ENCODE measurements around the gene FYB1. TPM values are rescaled to one million over a fixed set of nuclear protein-coding genes. Genes with fewer than 3 reads are reported as not detected.

The FYB1 gene
- total RNA-seq, 1 experiment from 2014 or later, result 0.42 TPM

- peak overlapping the region; percentile 35 for H2AFZ ChIP-seq (ENCODE audit: low read depth, low read length, poor library complexity, severe bottlenecking)
- H3K27ac ChIP-seq (ENCODE audit: low read depth, low read length), result no peak overlapping the region
- RAD21 ChIA-PET (ENCODE audit: low non-redundant PET in 1 of 2, low total read pairs in 2 of 2, uncharacterized antibody in 2 of 2, unreplicated experiment in 2 of 2), result no interaction called here
- H4K20me1 ChIP-seq (ENCODE audit: insufficient read depth), result no peaks in the 10 kb centered on the region
- no TSS peak for BruUV-seq (replicated peaks)
- no peaks in the 10 kb centered on the region for H3K36me3 ChIP-seq (ENCODE audit: control insufficient read depth in 1 of 2, insufficient read depth in 2 of 2, low read length in 2 of 2)
- H3K27me3 ChIP-seq (ENCODE audit: insufficient read depth, low read length), result no peaks in the 10 kb centered on the region
- no peak overlapping the region for H3K4me2 ChIP-seq (ENCODE audit: low read length)
- no peaks in the 10 kb centered on the region; a peak in 1 of 4 replicates for H3K4me1 ChIP-seq (ENCODE audit: control insufficient read depth in 1 of 2, insufficient read depth in 2 of 2, low read length in 2 of 2)
- no peak for TF ChIP-seq EZH2 (IDR thresholded peaks at IDR 0.05)
- TF ChIP-seq RAD21 (IDR thresholded peaks at IDR 0.05; ENCODE audit: low read depth), result no peak
- TF ChIP-seq CBX3 (IDR thresholded peaks at IDR 0.05; ENCODE audit: low read depth), result no peak
- no peak for TF ChIP-seq TCF7L2 (IDR thresholded peaks at IDR 0.05; ENCODE audit: borderline replicate concordance, extremely low read depth, insufficient read depth, insufficient read length)
- TF ChIP-seq POLR2A (IDR thresholded peaks at IDR 0.05; ENCODE audit: borderline replicate concordance, extremely low read depth, insufficient read depth, insufficient read length), result no peak
- TF ChIP-seq FOSL1 (IDR thresholded peaks at IDR 0.05; ENCODE audit: low read depth), result no peak
- TF ChIP-seq ATF3 (IDR thresholded peaks at IDR 0.05), result no peak
- TF ChIP-seq REST (IDR thresholded peaks at IDR 0.05; ENCODE audit: low read depth), result no peak
- no peak for TF ChIP-seq SRF (IDR thresholded peaks at IDR 0.05; ENCODE audit: low read depth)
- no peak for TF ChIP-seq ZFX (IDR thresholded peaks at IDR 0.05)
- no peak for TF ChIP-seq ZBTB33 (IDR thresholded peaks at IDR 0.05; ENCODE audit: extremely low read depth, insufficient replicate concordance, low read length)
- no peak for TF ChIP-seq CTCF (IDR thresholded peaks at IDR 0.05 in 2 of 3, conservative IDR thresholded peaks at IDR 0.05 in 1 of 3; ENCODE audit: borderline replicate concordance in 1 of 3, insufficient read depth in 1 of 3, low read depth in 2 of 3, low read length in 2 of 3)
- no peak for TF ChIP-seq CEBPB (IDR thresholded peaks at IDR 0.05; ENCODE audit: low read depth)
- no peak for TF ChIP-seq MAX (IDR thresholded peaks at IDR 0.05)
- no peak for TF ChIP-seq SIN3A (IDR thresholded peaks at IDR 0.05; ENCODE audit: low read depth)
- TF ChIP-seq JUND (IDR thresholded peaks at IDR 0.05), result no peak
- TF ChIP-seq POLR2AphosphoS5 (IDR thresholded peaks at IDR 0.05; ENCODE audit: low read depth, low read length), result no peak
- TF ChIP-seq EGR1 (IDR thresholded peaks at IDR 0.05; ENCODE audit: low read depth), result no peak
- no peak for TF ChIP-seq SP1 (IDR thresholded peaks at IDR 0.05; ENCODE audit: low read depth)
- TF ChIP-seq ZNF274 (IDR thresholded peaks at IDR 0.05; ENCODE audit: low read depth, low read length), result no peak
- no peak overlapping the region for H3K4me3 ChIP-seq (replicated peaks in 1 of 2; ENCODE audit: low read depth in 1 of 2, low read length in 2 of 2)
- POLR2A ChIA-PET, result no interaction called here
- CTCF ChIA-PET, result no interaction called here
- intact Hi-C loops (cut with micrococcal nuclease), result no loop called here
- H3K9me3 ChIP-seq (ENCODE audit: control insufficient read depth in 1 of 2, insufficient read depth in 1 of 2, low read depth in 1 of 2, low read length in 2 of 2), result no peaks in the 10 kb centered on the region
- DNase-seq (ENCODE audit: low read depth, low spot score) (no peak), ATAC-seq (no peak)
- no peaks in the 10 kb centered on the region for H3K79me2 ChIP-seq (ENCODE audit: insufficient read depth, low read length)
- no peaks in the 10 kb centered on the region for H3K9me2 ChIP-seq (ENCODE audit: insufficient read depth)
- no peak overlapping the region for H3K9ac ChIP-seq (ENCODE audit: low read length)
Observed at GRCh38 chr5:39108987-39109386, 110.4 kb downstream of the FYB1 start.

All from HCT116 (cell line).